Activated CD4-positive, alpha-beta memory T cell treated with anti-CD3 and anti-CD28 coated beads for 36 hours (primary cell): ENCODE measurements around the gene SYT9. TPM values are rescaled to one million over a fixed set of nuclear protein-coding genes. Genes with fewer than 3 reads are reported as not detected.

Experiments used
- CTCF ChIA-PET: fragments of 350-600 bp; sonication (Branson Sonifier 250); formaldehyde crosslinking; loops from one replicate; lab custom pipeline; 2021; ENCODE audit warnings: antibody characterized with exemption, inconsistent platforms; lab: Charles Lee
- POLR2A ChIA-PET: fragments of 350-600 bp; sonication (Branson Sonifier 250); formaldehyde crosslinking; loops from one replicate; lab custom pipeline; 2021; ENCODE audit warnings: antibody characterized with exemption; lab: Charles Lee
- DNase-seq: peaks from one replicate; pipeline ENCODE4 v3.0.0-alpha.2; 2020
- H3K27ac Mint-ChIP-seq: one replicate; pipeline ENCODE4 v1.8.0; 2021; ENCODE audit warnings: mixed read lengths
- H3K27me3 Mint-ChIP-seq: one replicate; pipeline ENCODE4 v1.8.0; 2021; ENCODE audit warnings: mixed read lengths
- H3K36me3 Mint-ChIP-seq: one replicate; pipeline ENCODE4 v1.8.0; 2021; ENCODE audit warnings: mixed read lengths
- H3K4me1 Mint-ChIP-seq: one replicate; pipeline ENCODE4 v1.8.0; 2021; ENCODE audit warnings: low read depth, mixed read lengths
- H3K4me3 Mint-ChIP-seq: one replicate; pipeline ENCODE4 v1.8.0; 2021; ENCODE audit warnings: mild to moderate bottlenecking, mixed read lengths
- H3K9me3 Mint-ChIP-seq: one replicate; pipeline ENCODE4 v1.8.0; 2021; ENCODE audit warnings: mixed read lengths
- intact Hi-C: fragments of 100-400 bp; cut with micrococcal nuclease; formaldehyde crosslinking; loops from one replicate; pipeline ENCODE4 v1.15.1; 2023
- total RNA-seq, 2 experiments: library from RNA; stranded (reverse); gene quantifications; one replicate each; pipeline ENCODE4 v1.2.3, GENCODE V29; 2021

SYT9 gene
- total RNA-seq, 2 experiments from 2014 or later = not detected

GRCh38 chr11:7486781-7487140 lies 235.1 kb downstream of the SYT9 start:
- intact Hi-C loops = no loop called here
- H3K27me3 Mint-ChIP-seq = peaks cover 2% of the 10 kb centered on the region
- ChIA-PET POLR2A (no interaction called here), CTCF (no interaction called here)
- DNase-seq = no peak
- no peaks in the 10 kb centered on the region for H3K36me3 Mint-ChIP-seq
- H3K9me3 Mint-ChIP-seq = no peaks in the 10 kb centered on the region
- H3K27ac Mint-ChIP-seq = no peak overlapping the region
- H3K4me1 Mint-ChIP-seq = no peaks in the 10 kb centered on the region
- no peak overlapping the region for H3K4me3 Mint-ChIP-seq

DNA sequence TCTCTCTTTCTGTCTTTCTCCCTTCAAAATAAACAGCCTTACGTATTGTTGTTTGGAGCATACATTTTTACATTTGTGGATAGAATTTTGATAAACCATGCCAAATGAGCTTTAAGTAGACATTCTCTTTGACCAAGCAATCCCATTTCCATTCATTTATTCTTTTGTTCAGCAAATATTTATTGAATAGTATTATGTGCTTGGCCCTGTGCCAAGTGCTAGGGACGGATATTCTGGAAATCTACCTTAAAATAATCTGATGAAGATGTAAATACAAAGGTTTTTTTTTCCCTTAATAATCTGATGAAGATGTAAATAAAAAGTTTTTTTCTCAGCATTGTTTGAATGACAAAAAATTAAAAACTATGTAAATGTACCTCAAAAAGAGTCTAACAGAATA lies 235.7 kb downstream of the SYT9 start:
- no peaks in the 10 kb centered on the region for H3K9me3 Mint-ChIP-seq
- H3K4me3 Mint-ChIP-seq = no peak overlapping the region
- H3K4me1 Mint-ChIP-seq = no peaks in the 10 kb centered on the region
- intact Hi-C loops = no loop called here
- no peak for DNase-seq
- ChIA-PET POLR2A (no interaction called here), CTCF (no interaction called here)
- H3K27me3 Mint-ChIP-seq = peaks cover 2% of the 10 kb centered on the region
- no peaks in the 10 kb centered on the region for H3K36me3 Mint-ChIP-seq
- no peak overlapping the region for H3K27ac Mint-ChIP-seq

GRCh38 chr11:7488681-7489080 lies 237.0 kb downstream of the SYT9 start:
- no peaks in the 10 kb centered on the region for H3K9me3 Mint-ChIP-seq
- POLR2A ChIA-PET = no interaction called here
- no peak overlapping the region for H3K27ac Mint-ChIP-seq
- intact Hi-C loops = no loop called here
- peaks cover 2% of the 10 kb centered on the region for H3K27me3 Mint-ChIP-seq
- H3K4me3 Mint-ChIP-seq = no peak overlapping the region
- CTCF ChIA-PET = interaction anchor here (0.5 kb wide), 1 partner anchor 721 kb away, joined by 3 read pairs; no protein-coding TSS in a partner anchor
- no peaks in the 10 kb centered on the region for H3K4me1 Mint-ChIP-seq
- DNase-seq = no peak
- no peaks in the 10 kb centered on the region for H3K36me3 Mint-ChIP-seq

DNA sequence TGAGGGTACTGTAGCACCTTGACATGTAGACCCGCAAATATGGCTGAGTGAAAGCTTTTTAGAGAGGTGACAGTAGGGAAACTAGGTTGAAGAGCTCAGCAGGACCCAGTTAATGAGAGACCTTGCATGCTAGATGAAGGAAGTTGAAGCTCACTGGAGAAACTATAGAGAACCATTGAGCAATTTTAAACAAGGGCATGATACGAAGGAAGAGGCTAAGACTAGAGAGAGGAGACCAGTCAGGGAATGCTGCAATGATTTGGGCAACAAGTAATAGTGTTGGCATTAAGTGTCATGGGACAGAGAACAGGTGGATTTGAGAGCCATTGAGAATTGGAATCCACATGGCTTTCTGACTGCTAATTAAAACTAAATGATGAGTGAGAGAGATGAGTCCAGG lies 237.7 kb downstream of the SYT9 start:
- Mint-ChIP-seq H3K36me3 (no peaks in the 10 kb centered on the region), H3K27ac (no peak overlapping the region), H3K4me3 (no peak overlapping the region), H3K27me3 (peaks cover 2% of the 10 kb centered on the region), H3K4me1 (no peaks in the 10 kb centered on the region), H3K9me3 (no peaks in the 10 kb centered on the region)
- DNase-seq = no peak
- intact Hi-C loops = no loop called here
- ChIA-PET CTCF (no interaction called here), POLR2A (no interaction called here)

DNA sequence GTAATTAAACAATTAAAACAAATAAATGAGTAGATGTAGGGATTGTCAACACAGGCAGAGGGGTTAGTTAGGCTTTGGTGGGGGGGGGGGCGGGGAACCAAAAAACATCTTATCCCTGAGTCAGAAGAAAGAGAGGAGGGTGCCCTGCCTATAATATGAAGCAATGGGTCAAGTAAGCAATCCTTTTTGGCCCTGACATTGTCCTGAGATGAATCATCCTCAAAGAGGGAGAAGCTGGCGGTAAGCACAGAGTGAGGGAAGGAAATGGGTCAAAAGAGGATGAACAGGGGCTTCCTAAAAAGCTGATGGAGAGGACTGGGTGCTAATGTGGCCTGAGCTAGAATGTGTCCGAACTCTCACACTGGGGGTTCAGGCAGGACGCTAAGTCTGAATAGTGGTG lies 238.3 kb downstream of the SYT9 start:
- H3K4me3 Mint-ChIP-seq = no peak overlapping the region
- no peaks in the 10 kb centered on the region for H3K9me3 Mint-ChIP-seq
- no peaks in the 10 kb centered on the region for H3K4me1 Mint-ChIP-seq
- no peak overlapping the region for H3K27ac Mint-ChIP-seq
- H3K36me3 Mint-ChIP-seq = no peaks in the 10 kb centered on the region
- POLR2A ChIA-PET = no interaction called here
- intact Hi-C loops = no loop called here
- DNase-seq = no peak
- CTCF ChIA-PET = no interaction called here
- H3K27me3 Mint-ChIP-seq = peaks cover 2% of the 10 kb centered on the region

GRCh38 chr11:7490535-7490934 lies 238.8 kb downstream of the SYT9 start:
- no peaks in the 10 kb centered on the region for H3K36me3 Mint-ChIP-seq
- no peaks in the 10 kb centered on the region for H3K4me1 Mint-ChIP-seq
- H3K9me3 Mint-ChIP-seq = no peaks in the 10 kb centered on the region
- POLR2A ChIA-PET = no interaction called here
- intact Hi-C loops = no loop called here
- H3K27me3 Mint-ChIP-seq = peaks cover 2% of the 10 kb centered on the region
- CTCF ChIA-PET = no interaction called here
- DNase-seq = no peak
- no peak overlapping the region for H3K27ac Mint-ChIP-seq
- no peak overlapping the region for H3K4me3 Mint-ChIP-seq

DNA sequence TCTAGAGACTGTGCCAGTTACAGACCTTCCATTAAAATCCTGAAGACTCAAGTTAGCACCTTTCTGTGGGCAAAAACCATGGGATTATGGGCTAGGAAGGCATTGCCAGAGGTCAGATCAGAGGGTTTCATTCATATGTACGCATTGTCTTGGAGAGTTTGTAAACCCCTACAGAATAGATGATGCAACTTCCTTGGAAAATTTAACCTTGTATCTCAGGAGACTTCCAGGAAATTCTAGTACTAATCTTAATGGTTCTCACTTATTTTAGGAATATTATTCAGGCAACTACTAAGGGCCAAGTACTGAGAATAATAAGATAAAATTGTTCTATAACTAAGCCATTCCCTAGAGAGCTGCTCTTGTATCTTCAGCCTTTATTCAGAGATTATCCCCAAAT lies 240.5 kb downstream of the SYT9 start:
- H3K4me1 Mint-ChIP-seq = peaks cover 7% of the 10 kb centered on the region
- no peak for DNase-seq
- no peak overlapping the region for H3K27ac Mint-ChIP-seq
- H3K4me3 Mint-ChIP-seq = no peak overlapping the region
- no peaks in the 10 kb centered on the region for H3K9me3 Mint-ChIP-seq
- peaks cover 4% of the 10 kb centered on the region for H3K27me3 Mint-ChIP-seq
- no peaks in the 10 kb centered on the region for H3K36me3 Mint-ChIP-seq
- CTCF ChIA-PET = no interaction called here
- POLR2A ChIA-PET = no interaction called here
- intact Hi-C loops = no loop called here

GRCh38 chr11:7493670-7494069 lies 242.0 kb downstream of the SYT9 start:
- Mint-ChIP-seq H3K27ac (no peak overlapping the region), H3K4me1 (peaks cover 7% of the 10 kb centered on the region), H3K4me3 (no peak overlapping the region), H3K36me3 (no peaks in the 10 kb centered on the region), H3K9me3 (no peaks in the 10 kb centered on the region), H3K27me3 (peaks cover 4% of the 10 kb centered on the region)
- intact Hi-C loops = no loop called here
- POLR2A ChIA-PET = no interaction called here
- no peak for DNase-seq
- CTCF ChIA-PET = no interaction called here

- ChIA-PET POLR2A (no interaction called here), CTCF (no interaction called here)
- Mint-ChIP-seq H3K4me3 (no peak overlapping the region), H3K36me3 (no peaks in the 10 kb centered on the region), H3K27ac (no peak overlapping the region), H3K9me3 (no peaks in the 10 kb centered on the region), H3K27me3 (peaks cover 4% of the 10 kb centered on the region), H3K4me1 (peaks cover 7% of the 10 kb centered on the region)
- intact Hi-C loops = no loop called here
- no peak for DNase-seq
Observed at GRCh38 chr11:7494086-7494745, 242.5 kb downstream of the SYT9 start.

DNA sequence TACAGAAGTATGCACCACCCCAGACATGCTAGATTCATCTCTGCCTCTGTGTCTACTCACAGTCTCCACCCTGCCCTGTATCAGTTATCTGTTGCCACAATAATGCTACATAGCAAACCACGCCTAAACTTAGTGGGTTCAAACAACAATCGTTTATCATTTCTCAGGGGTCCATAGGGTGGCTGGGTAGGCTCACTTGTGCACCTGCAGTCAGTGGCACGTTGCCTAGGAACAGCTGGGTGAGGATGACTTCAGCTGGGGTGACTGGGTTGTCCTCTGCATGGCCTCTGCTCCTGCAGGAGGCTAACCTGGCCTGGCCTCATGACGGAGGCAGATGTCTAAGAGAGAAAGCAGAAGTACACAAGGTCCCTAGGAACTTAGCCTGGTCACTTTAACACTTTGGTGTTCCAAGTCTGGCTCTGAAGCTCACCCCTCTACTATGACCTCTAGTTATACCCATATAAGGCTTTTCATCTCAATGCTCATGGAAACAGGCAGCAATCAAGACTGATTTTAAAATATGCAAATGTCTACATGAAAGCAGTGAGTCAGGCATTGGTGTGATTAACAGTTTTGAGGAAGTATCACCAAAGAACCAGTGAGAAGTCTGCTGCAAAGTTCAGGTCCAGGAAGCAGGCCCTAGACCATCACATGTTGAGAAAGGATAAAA lies 244.3 kb downstream of the SYT9 start:
- peaks cover 7% of the 10 kb centered on the region for H3K4me1 Mint-ChIP-seq
- peaks cover 2% of the 10 kb centered on the region for H3K27me3 Mint-ChIP-seq
- CTCF ChIA-PET = no interaction called here
- no peak overlapping the region for H3K27ac Mint-ChIP-seq
- DNase-seq = no peak
- POLR2A ChIA-PET = no interaction called here
- H3K4me3 Mint-ChIP-seq = no peak overlapping the region
- no peaks in the 10 kb centered on the region for H3K9me3 Mint-ChIP-seq
- intact Hi-C loops = no loop called here
- no peaks in the 10 kb centered on the region for H3K36me3 Mint-ChIP-seq

- CTCF ChIA-PET = no interaction called here
- H3K4me3 Mint-ChIP-seq = no peak overlapping the region
- H3K9me3 Mint-ChIP-seq = no peaks in the 10 kb centered on the region
- intact Hi-C loops = no loop called here
- no peak for DNase-seq
- H3K4me1 Mint-ChIP-seq = peaks cover 7% of the 10 kb centered on the region
- H3K27ac Mint-ChIP-seq = no peak overlapping the region
- POLR2A ChIA-PET = no interaction called here
- H3K27me3 Mint-ChIP-seq = peaks cover 2% of the 10 kb centered on the region
- H3K36me3 Mint-ChIP-seq = no peaks in the 10 kb centered on the region
Observed at GRCh38 chr11:7498193-7498592, 246.5 kb downstream of the SYT9 start.

- H3K4me3 Mint-ChIP-seq = no peak overlapping the region
- intact Hi-C loops = no loop called here
- ChIA-PET POLR2A (no interaction called here), CTCF (no interaction called here)
- no peaks in the 10 kb centered on the region for H3K9me3 Mint-ChIP-seq
- no peak for DNase-seq
- peaks cover 2% of the 10 kb centered on the region for H3K27me3 Mint-ChIP-seq
- no peaks in the 10 kb centered on the region for H3K36me3 Mint-ChIP-seq
- no peak overlapping the region for H3K27ac Mint-ChIP-seq
- peaks cover 7% of the 10 kb centered on the region for H3K4me1 Mint-ChIP-seq
Observed at GRCh38 chr11:7499081-7499480, 247.4 kb downstream of the SYT9 start.

- POLR2A ChIA-PET = no interaction called here
- H3K27ac Mint-ChIP-seq = no peak overlapping the region
- H3K9me3 Mint-ChIP-seq = no peaks in the 10 kb centered on the region
- CTCF ChIA-PET = interaction anchor here (1.3 kb wide), 1 partner anchor 12 kb away, joined by 3 read pairs; no protein-coding TSS in a partner anchor
- peaks cover 7% of the 10 kb centered on the region for H3K4me1 Mint-ChIP-seq
- intact Hi-C loops = no loop called here
- DNase-seq = no peak
- H3K27me3 Mint-ChIP-seq = peaks cover 2% of the 10 kb centered on the region
- H3K4me3 Mint-ChIP-seq = no peak overlapping the region
- no peaks in the 10 kb centered on the region for H3K36me3 Mint-ChIP-seq
Observed at GRCh38 chr11:7500251-7500650, 248.5 kb downstream of the SYT9 start.
